ENCODE results near the gene ARSG. TPM values are rescaled to one million over a fixed set of nuclear protein-coding genes. Genes with fewer than 3 reads are reported as not detected.

ARSG gene
- total and polyA plus RNA-seq, 10 of the 15 experiments (the other 5 are each of a cell fraction or from before 2014, with no cell fraction given), result 2.9 to 13.5 (median 7.6) TPM

DNA sequence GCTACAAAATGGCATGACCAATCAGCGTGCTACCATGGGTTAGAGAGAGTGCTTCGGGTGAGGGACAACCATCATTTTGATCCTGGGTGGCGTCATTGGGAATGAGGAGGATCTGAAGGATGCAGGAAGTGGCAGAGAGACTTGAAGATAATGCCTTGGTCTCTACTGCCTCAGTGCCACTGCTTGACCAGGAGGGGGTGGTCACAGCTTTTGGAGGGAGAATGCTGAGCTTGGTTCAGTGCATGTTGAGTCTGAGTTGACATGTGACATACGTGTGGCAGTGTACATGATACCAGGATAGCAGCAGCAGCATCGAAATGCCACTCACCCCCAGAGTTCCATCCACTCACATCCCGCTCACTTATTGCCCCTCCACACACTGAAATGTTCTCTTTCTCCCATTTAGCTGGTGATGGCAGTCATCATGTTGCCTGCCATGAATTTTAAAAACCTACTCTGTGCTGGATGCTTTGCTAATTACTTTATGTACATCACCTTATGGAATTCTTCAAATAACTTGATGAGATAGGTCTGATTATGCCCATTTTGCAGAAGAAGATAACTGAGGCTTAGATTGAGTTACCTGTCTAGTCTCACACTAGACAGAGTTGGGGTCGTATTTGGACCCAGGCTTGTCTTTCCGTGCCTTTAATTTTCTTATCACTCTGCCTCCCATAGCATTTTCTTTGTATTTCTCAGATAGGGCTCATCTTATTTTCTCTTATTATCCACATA lies 36.7 kb downstream of the ARSG start (continued):
- TF ChIP-seq, protein P1, sequence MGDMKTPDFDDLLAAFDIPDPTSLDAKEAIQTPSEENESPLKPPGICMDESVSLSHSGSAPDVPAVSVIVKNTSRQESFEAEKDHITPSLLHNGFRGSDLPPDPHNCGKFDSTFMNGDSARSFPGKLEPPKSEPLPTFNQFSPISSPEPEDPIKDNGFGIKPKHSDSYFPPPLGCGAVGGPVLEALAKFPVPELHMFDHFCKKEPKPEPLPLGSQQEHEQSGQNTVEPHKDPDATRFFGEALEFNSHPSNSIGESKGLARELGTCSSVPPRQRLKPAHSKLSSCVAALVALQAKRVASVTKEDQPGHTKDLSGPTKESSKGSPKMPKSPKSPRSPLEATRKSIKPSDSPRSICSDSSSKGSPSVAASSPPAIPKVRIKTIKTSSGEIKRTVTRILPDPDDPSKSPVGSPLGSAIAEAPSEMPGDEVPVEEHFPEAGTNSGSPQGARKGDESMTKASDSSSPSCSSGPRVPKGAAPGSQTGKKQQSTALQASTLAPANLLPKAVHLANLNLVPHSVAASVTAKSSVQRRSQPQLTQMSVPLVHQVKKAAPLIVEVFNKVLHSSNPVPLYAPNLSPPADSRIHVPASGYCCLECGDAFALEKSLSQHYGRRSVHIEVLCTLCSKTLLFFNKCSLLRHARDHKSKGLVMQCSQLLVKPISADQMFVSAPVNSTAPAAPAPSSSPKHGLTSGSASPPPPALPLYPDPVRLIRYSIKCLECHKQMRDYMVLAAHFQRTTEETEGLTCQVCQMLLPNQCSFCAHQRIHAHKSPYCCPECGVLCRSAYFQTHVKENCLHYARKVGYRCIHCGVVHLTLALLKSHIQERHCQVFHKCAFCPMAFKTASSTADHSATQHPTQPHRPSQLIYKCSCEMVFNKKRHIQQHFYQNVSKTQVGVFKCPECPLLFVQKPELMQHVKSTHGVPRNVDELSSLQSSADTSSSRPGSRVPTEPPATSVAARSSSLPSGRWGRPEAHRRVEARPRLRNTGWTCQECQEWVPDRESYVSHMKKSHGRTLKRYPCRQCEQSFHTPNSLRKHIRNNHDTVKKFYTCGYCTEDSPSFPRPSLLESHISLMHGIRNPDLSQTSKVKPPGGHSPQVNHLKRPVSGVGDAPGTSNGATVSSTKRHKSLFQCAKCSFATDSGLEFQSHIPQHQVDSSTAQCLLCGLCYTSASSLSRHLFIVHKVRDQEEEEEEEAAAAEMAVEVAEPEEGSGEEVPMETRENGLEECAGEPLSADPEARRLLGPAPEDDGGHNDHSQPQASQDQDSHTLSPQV (IDR thresholded peaks at IDR 0.05), result no peak

GRCh38 chr17:68328676-68329075 lies 37.4 kb downstream of the ARSG start:
- no TSS peak for BruUV-seq (replicated peaks)
- H3K4me3 ChIP-seq, result no peak overlapping the region
- RAD21 ChIA-PET (ENCODE audit: unreplicated experiment), result no interaction called here
- SMC1A ChIA-PET (ENCODE audit: uncharacterized antibody, unreplicated experiment), result no interaction called here
- FAIRE-seq (no peak), ATAC-seq (no peak), DNase-seq (ENCODE audit: low read depth, low spot score) (no peak)
- in situ Hi-C loops (cut with MboI), result no loop called here
- CTCF ChIA-PET, result no interaction called here
- no peaks in the 10 kb centered on the region for H3K4me1 ChIP-seq (ENCODE audit: control insufficient read depth, insufficient read depth, low read length)
- POLR2A ChIA-PET, result no interaction called here
- no peaks in the 10 kb centered on the region for H3K79me2 ChIP-seq (ENCODE audit: control insufficient read depth, insufficient read depth, low read length)
- no peaks in the 10 kb centered on the region; the same call in 2 of the 3 replicates for H3K9me3 ChIP-seq (replicated peaks; ENCODE audit: control insufficient read depth, insufficient read depth, low read length)
- no peak overlapping the region for H3K4me2 ChIP-seq (ENCODE audit: control insufficient read depth, insufficient read depth)
- H3K36me3 ChIP-seq (ENCODE audit: control insufficient read depth in 2 of 2, insufficient read depth in 2 of 2, low read length in 1 of 2), result no peaks in the 10 kb centered on the region
- no peak overlapping the region for H3K27ac ChIP-seq (ENCODE audit: control insufficient read depth, insufficient read depth)
- intact Hi-C loops (cut with micrococcal nuclease; ENCODE audit: unreplicated experiment), result no loop called here
- no peak overlapping the region for H3K9ac ChIP-seq (ENCODE audit: control insufficient read depth, insufficient read depth, low read length)
- WGBS (ENCODE audit: insufficient coverage, insufficient replicate concordance, low lambda C conversion rate, missing lambda C conversion rate), result 42% methylated on average over 4 of the region's 4 CpGs
- H2AFZ ChIP-seq (ENCODE audit: control insufficient read depth, low read depth, low read length), result no peak overlapping the region
- TF ChIP-seq CEBPZ (IDR thresholded peaks at IDR 0.05; ENCODE audit: low read depth, low read length) (no peak), ZNF24 (IDR thresholded peaks at IDR 0.05) (no peak), PAX8 (IDR thresholded peaks at IDR 0.05) (no peak), ATF3 (IDR thresholded peaks at IDR 0.05; ENCODE audit: borderline replicate concordance, extremely low read depth, low read depth, low read length) (no peak), NFYB (IDR thresholded peaks at IDR 0.05; ENCODE audit: insufficient read depth, low read depth, low read length) (no peak), STAT1 (conservative IDR thresholded peaks at IDR 0.05) (no peak)
- TF ChIP-seq, protein P2, sequence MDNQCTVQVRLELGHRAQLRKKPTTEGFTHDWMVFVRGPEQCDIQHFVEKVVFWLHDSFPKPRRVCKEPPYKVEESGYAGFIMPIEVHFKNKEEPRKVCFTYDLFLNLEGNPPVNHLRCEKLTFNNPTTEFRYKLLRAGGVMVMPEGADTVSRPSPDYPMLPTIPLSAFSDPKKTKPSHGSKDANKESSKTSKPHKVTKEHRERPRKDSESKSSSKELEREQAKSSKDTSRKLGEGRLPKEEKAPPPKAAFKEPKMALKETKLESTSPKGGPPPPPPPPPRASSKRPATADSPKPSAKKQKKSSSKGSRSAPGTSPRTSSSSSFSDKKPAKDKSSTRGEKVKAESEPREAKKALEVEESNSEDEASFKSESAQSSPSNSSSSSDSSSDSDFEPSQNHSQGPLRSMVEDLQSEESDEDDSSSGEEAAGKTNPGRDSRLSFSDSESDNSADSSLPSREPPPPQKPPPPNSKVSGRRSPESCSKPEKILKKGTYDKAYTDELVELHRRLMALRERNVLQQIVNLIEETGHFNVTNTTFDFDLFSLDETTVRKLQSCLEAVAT (IDR thresholded peaks at IDR 0.05), result no peak
- no peaks in the 10 kb centered on the region for H4K20me1 ChIP-seq (ENCODE audit: control insufficient read depth, insufficient read depth)
- no peaks in the 10 kb centered on the region for H3K27me3 ChIP-seq (replicated peaks in 1 of 2; ENCODE audit: control insufficient read depth in 2 of 2, insufficient read depth in 2 of 2, low read length in 1 of 2)
